HEK293T (cell line): ENCODE measurements around the gene SNX9.
"Not testable (repeated sequence)": the region's sequence is repeated elsewhere in the genome, so short reads cannot be mapped to it uniquely, and the experiment has no call there.

ENCODE experiments used
- CTCF ChIA-PET: fragments of 350-600 bp; formaldehyde crosslinking; extraction: SDS; loops from one replicate; lab custom pipeline; 2021; ENCODE audit warnings: antibody characterized with exemption, inconsistent platforms; lab: Yijun Ruan, JAX
- POLR2A ChIA-PET: fragments of 350-600 bp; formaldehyde crosslinking; extraction: SDS; loops from one replicate; lab custom pipeline; 2020; ENCODE audit warnings: antibody characterized with exemption, inconsistent platforms; lab: Yijun Ruan, JAX
- DNase-seq: peaks from one replicate; pipeline ENCODE4 v3.0.0; 2012; ENCODE audit warnings: mixed read lengths; ENCODE audit errors: extremely low spot score
- ARNT ChIP-seq: fragments of 450-650 bp; IDR thresholded peaks from 2 replicates; pipeline ENCODE4 v1.6.1; 2017; ENCODE audit warnings: mild to moderate bottlenecking
- BHLHE40 ChIP-seq: fragments of 450-650 bp; IDR thresholded peaks from 2 replicates; pipeline ENCODE4 v1.6.1; 2016; ENCODE audit warnings: mild to moderate bottlenecking, moderate library complexity, borderline replicate concordance
- CTBP1 ChIP-seq: fragments of 450-650 bp; IDR thresholded peaks from 2 replicates; pipeline ENCODE4 v1.6.1; 2016; ENCODE audit warnings: borderline replicate concordance
- ELF4 ChIP-seq: fragments of 450-650 bp; IDR thresholded peaks from 2 replicates; pipeline ENCODE4 v1.6.1; 2017; ENCODE audit warnings: antibody characterized with exemption
- FOXA1 ChIP-seq: fragments of 450-650 bp; IDR thresholded peaks from 2 replicates; pipeline ENCODE4 v1.6.1; 2016; ENCODE audit warnings: mild to moderate bottlenecking
- FOXK2 ChIP-seq: fragments of 450-650 bp; IDR thresholded peaks from 2 replicates; pipeline ENCODE4 v1.6.1; 2016; ENCODE audit warnings: mild to moderate bottlenecking
- FOXM1 ChIP-seq: fragments of 450-650 bp; IDR thresholded peaks from 2 replicates; pipeline ENCODE4 v1.6.1; 2017; ENCODE audit warnings: mild to moderate bottlenecking, borderline replicate concordance
- HDGF ChIP-seq: fragments of 450-650 bp; IDR thresholded peaks from 2 replicates; pipeline ENCODE4 v1.6.1; 2017; ENCODE audit warnings: antibody characterized with exemption, borderline replicate concordance
- L3MBTL2 ChIP-seq: fragments of 450-650 bp; conservative IDR thresholded peaks from 2 replicates; pipeline ENCODE4 v1.6.1; 2016; ENCODE audit warnings: mild to moderate bottlenecking
- LEF1 ChIP-seq: fragments of 450-650 bp; IDR thresholded peaks from 2 replicates; pipeline ENCODE4 v1.6.1; 2017; ENCODE audit warnings: mild to moderate bottlenecking, borderline replicate concordance
- NFRKB ChIP-seq: fragments of 450-650 bp; IDR thresholded peaks from 2 replicates; pipeline ENCODE4 v1.6.1; 2016; ENCODE audit warnings: mild to moderate bottlenecking, moderate library complexity
- SP1 ChIP-seq: fragments of 450-650 bp; IDR thresholded peaks from 2 replicates; pipeline ENCODE4 v1.6.1; 2017
- SUZ12 ChIP-seq: fragments of 450-650 bp; IDR thresholded peaks from 2 replicates; pipeline ENCODE4 v1.6.1; 2016; ENCODE audit warnings: mild to moderate bottlenecking
- TARDBP ChIP-seq: fragments of 450-650 bp; IDR thresholded peaks from 2 replicates; pipeline ENCODE4 v1.6.1; 2016
- ZNF384 ChIP-seq: fragments of 450-650 bp; IDR thresholded peaks from 2 replicates; pipeline ENCODE4 v1.6.1; 2016
- TF ChIP-seq, protein P1 (sequence below): fragments of 450-650 bp; IDR thresholded peaks from 2 replicates; pipeline ENCODE4 v1.6.1; 2016

Gene SNX9

DNA sequence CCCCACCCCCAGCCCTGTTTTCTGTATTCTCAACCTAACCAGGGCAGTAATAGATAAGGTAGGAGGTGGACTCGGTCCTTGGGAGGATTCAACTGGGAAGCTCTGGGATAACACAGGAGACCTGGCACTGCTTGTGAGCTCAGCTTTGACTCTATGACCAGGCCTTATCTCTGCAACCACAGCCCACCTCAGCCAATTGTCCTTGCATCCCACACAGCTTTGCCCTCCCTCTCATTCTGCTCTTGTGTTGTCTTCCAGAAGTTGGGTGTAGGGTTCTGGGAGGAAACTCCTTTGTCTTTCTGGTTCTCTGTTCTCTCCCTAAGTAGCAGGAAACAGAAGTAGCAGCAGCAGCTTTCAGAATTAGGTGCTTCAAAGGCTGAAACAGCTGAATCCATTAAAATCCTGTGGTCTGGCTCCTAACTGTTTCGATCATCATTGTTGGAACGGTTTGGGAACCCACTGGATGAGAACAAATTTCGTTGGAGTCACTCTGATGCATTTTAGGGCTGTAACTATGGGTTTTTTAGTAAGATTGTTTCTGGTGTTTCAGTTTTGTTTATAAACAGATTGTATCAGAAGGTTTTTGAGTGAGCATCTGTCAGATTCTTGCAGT, 32.4 kb upstream of the SNX9 start:
- ChIA-PET CTCF (no interaction called here), POLR2A (no interaction called here)
- DNase-seq = no peak
- TF ChIP-seq ARNT = no peak
- no peak for TF ChIP-seq CTBP1
- no peak for TF ChIP-seq SUZ12
- no peak for TF ChIP-seq ELF4
- no peak for TF ChIP-seq ZNF384
- no peak for TF ChIP-seq BHLHE40
- no peak for TF ChIP-seq L3MBTL2
- TF ChIP-seq SP1 = no peak
- no peak for TF ChIP-seq FOXA1
- no peak for TF ChIP-seq HDGF
- TF ChIP-seq FOXM1 = no peak
- no peak for TF ChIP-seq LEF1
- TF ChIP-seq, protein P1, sequence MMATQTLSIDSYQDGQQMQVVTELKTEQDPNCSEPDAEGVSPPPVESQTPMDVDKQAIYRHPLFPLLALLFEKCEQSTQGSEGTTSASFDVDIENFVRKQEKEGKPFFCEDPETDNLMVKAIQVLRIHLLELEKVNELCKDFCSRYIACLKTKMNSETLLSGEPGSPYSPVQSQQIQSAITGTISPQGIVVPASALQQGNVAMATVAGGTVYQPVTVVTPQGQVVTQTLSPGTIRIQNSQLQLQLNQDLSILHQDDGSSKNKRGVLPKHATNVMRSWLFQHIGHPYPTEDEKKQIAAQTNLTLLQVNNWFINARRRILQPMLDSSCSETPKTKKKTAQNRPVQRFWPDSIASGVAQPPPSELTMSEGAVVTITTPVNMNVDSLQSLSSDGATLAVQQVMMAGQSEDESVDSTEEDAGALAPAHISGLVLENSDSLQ = no peak
- TF ChIP-seq TARDBP = no peak
- TF ChIP-seq FOXK2 = no peak
- no peak for TF ChIP-seq NFRKB

DNA sequence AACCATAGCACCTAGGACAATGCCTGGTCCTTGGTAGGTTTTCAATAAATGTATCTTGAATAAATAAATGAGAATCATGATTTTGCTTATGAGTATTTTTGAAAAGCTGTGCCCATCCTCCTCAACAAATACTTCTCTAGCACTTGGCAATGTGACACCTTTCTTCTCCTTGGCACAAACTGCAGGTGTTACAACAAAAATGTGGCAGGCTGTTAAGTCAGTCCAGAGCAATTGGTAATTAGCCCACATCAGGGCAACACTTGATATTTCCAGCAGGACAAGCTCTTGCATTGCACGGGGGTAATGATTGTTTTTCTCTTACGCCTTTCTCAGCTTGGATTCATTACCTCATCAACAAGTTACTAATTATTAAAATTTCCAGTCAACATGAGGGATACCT, 31.6 kb upstream of the SNX9 start:
- DNase-seq = no peak
- ChIA-PET CTCF (no interaction called here), POLR2A (no interaction called here)
- TF ChIP-seq ARNT (no peak), BHLHE40 (no peak), SUZ12 (no peak), TARDBP (no peak), LEF1 (no peak), FOXK2 (no peak), HDGF (no peak), SP1 (no peak), ZNF384 (no peak), ELF4 (no peak), L3MBTL2 (no peak), FOXA1 (no peak), NFRKB (no peak), CTBP1 (no peak), FOXM1 (no peak)
- TF ChIP-seq, protein P1 = no peak

DNA sequence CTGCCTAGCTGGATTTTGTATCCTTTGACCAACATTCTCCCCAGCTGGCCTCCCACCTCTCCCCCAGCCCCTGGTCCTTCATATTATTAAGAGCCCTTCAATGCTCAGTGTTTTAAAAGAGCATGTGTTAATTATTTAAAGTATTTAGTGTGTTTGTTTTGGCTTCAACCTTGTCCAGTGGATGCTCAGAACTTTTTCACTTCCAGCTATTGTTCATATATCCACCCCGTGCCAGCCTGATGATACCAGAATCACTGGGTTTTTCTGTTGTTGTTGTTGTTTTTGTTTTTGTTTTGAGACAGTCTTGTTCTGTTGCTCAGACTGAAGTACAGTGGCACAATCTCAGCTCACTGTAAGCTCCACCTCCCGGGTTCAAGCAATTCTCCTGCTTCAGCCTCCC, 30.4 kb upstream of the SNX9 start:
- CTCF ChIA-PET = no interaction called here

DNA sequence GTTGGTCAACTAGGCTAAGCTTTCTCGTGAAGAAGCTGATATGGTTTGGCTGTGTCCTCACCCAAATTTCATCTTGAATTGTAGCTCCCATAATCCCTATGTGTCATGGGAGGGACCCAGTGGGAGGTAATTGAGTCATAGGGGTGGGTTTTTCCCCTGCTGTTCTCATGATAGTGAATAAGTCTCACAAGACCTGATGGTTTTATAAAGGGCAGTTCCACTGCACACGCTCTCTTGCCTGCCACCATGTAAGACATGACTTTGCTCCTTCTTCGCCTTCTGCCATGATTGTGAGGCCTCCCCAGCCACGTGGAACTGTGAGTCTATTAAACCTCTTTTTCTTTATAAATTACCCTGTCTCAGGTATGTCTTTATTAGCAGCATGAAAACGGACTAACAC, 29.0 kb upstream of the SNX9 start:
- POLR2A ChIA-PET, DNase-seq, CTCF ChIA-PET: not testable (repeated sequence)

More for the DNA sequence above, 30.4 kb upstream of the SNX9 start:
- TF ChIP-seq FOXM1 (no peak), ARNT (no peak), HDGF (no peak), SUZ12 (no peak), LEF1 (no peak), BHLHE40 (no peak)
- TF ChIP-seq, protein P1 = no peak
- no peak for DNase-seq
- POLR2A ChIA-PET = no interaction called here

DNA sequence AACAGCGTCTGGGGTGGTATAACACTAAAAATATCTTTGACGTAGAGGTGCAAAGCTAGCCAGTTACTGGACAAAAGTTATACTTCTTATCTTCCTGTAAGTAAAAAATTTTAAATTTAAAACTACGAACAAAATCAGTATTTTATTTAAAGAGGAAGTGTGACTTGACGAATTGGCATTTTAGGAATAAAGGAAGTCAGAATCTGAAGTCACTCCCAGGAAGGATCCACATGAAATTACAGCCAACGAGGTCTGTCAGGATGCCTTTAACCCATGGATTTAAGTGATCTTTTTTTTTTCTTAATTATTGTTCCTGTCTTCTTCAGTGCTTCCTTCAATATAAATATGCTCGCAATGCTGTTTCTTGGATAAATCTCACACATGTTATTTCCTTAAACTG, 27.2 kb upstream of the SNX9 start:
- no peak for DNase-seq
- CTCF ChIA-PET = no interaction called here
- TF ChIP-seq ZNF384 (no peak), TARDBP (no peak), HDGF (no peak), ELF4 (no peak), ARNT (no peak), FOXM1 (no peak), LEF1 (no peak), SUZ12 (no peak), FOXA1 (no peak), CTBP1 (no peak), SP1 (no peak), NFRKB (no peak), L3MBTL2 (no peak), FOXK2 (no peak), BHLHE40 (no peak)
- TF ChIP-seq, protein P1 = no peak
- POLR2A ChIA-PET = no interaction called here

DNA sequence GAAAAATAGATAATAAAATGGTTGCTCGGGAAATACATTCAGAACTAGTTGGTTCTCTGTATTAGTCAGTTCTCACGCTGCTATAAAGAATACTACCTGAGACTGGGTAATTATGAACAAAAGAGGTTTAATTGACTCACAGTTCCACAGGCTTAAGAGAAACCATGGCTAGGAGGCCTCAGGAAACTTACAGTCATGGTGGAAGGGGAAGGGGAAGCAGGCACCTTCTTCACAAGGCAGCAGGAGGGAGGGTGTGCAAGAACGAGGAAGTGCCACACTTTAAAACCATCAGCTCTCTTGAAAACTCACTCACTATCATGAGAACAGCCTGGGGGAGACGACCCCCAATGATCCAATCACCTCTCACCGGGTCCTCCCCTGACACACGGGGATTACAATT, 24.2 kb upstream of the SNX9 start:
- DNase-seq = no peak
- ChIA-PET CTCF (no interaction called here), POLR2A (no interaction called here)
- TF ChIP-seq ELF4 = no peak
- TF ChIP-seq SP1 = no peak
- TF ChIP-seq CTBP1 = no peak
- TF ChIP-seq SUZ12 = no peak
- TF ChIP-seq ZNF384 = no peak
- no peak for TF ChIP-seq ARNT
- no peak for TF ChIP-seq L3MBTL2
- no peak for TF ChIP-seq FOXK2
- no peak for TF ChIP-seq FOXA1
- TF ChIP-seq NFRKB = no peak
- no peak for TF ChIP-seq HDGF
- TF ChIP-seq FOXM1 = no peak
- no peak for TF ChIP-seq BHLHE40
- TF ChIP-seq TARDBP = no peak
- no peak for TF ChIP-seq LEF1
- TF ChIP-seq, protein P1 = no peak

DNA sequence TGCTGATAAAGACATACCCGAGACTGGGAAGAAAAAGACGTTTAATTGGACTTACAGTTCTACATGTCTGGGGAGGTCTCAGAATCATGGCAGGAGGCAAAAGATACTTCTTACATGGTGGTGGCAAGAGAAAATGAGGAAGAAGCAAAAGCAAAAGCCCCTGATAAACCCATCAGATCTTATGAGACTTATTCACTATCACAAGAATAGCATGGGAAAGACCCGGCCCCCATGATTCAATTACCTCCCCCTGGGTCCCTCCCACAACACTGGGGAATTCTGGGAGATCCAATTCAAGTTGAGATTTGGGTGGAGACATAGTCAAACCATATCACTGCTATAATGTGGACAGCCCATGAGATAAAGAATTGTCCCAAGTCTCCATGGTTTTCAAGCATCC, 23.5 kb upstream of the SNX9 start:
- POLR2A ChIA-PET, CTCF ChIA-PET, DNase-seq: not testable (repeated sequence)
